Suprapubic skin (tissue), 4 donors: ENCODE results near the gene CBX2. TPM values are rescaled to one million over a fixed set of nuclear protein-coding genes. Genes with fewer than 3 reads are reported as not detected.

Experiments
- DNase-seq, 2 donors: peaks; one replicate each; pipeline ENCODE4 v3.0.0-alpha.2; 2019; ENCODE audit warnings: low spot score in 2 of 2
- H3K27ac ChIP-seq: fragments of 200-600 bp; sonication (generic); one replicate; pipeline ENCODE4 v1.5.1; 2019
- H3K27me3 ChIP-seq: fragments of 200-600 bp; sonication (generic); one replicate; pipeline ENCODE4 v1.5.1; 2019
- H3K36me3 ChIP-seq: fragments of 200-600 bp; sonication (generic); one replicate; pipeline ENCODE4 v1.5.1; 2019
- H3K4me1 ChIP-seq: fragments of 200-600 bp; sonication (generic); one replicate; pipeline ENCODE4 v1.5.1; 2019
- H3K4me3 ChIP-seq: fragments of 200-600 bp; sonication (generic); one replicate; pipeline ENCODE4 v1.5.1; 2019; ENCODE audit warnings: mild to moderate bottlenecking
- H3K9me3 ChIP-seq: fragments of 200-600 bp; sonication (generic); one replicate; pipeline ENCODE4 v1.5.1; 2019
- EP300 ChIP-seq: sonication (generic); formaldehyde crosslinking; IDR thresholded peaks from one replicate; pipeline ENCODE4 v1.6.1; 2017; ENCODE audit warnings: antibody characterized with exemption
- POLR2A ChIP-seq, 2 donors: fragments of 450-650 bp; IDR thresholded peaks; one replicate each; pipeline ENCODE4 v1.6.1; 2017; ENCODE audit warnings: antibody characterized with exemption in 2 of 2, mild to moderate bottlenecking in 2 of 2, moderate library complexity in 2 of 2
- POLR2AphosphoS5 ChIP-seq, 3 donors: sonication (generic); formaldehyde crosslinking; IDR thresholded peaks; one replicate each; pipeline ENCODE4 v1.6.1; 2017; ENCODE audit warnings: antibody characterized with exemption in 3 of 3
- WGBS: methylation state at CpG from one replicate; pipeline ENCODE4 v1.1.5; 2018; 5-methylcytosine and 5-hydroxymethylcytosine counted together
- total RNA-seq, 4 donors: library from RNA; depleted of rRNA; stranded (reverse); fragments of >200 nt; gene quantifications; one replicate each; pipeline ENCODE4 v1.1.0, GENCODE V29; 2016
- TF ChIP-seq, protein P1 (sequence below), 2 donors: fragments of 200-600 bp in 1 of 2; fragments of 450-650 bp in 1 of 2; sonication (generic) in 1 of 2; IDR thresholded peaks; one replicate each; pipeline ENCODE4 v1.5.1; 2016 to 2019; ENCODE audit warnings: antibody characterized with exemption in 2 of 2, mild to moderate bottlenecking in 1 of 2, moderate library complexity in 1 of 2

Gene CBX2
- total RNA-seq, 4 donors from 2014 or later: 2.2 to 7.0 (median 5.2) TPM

DNA sequence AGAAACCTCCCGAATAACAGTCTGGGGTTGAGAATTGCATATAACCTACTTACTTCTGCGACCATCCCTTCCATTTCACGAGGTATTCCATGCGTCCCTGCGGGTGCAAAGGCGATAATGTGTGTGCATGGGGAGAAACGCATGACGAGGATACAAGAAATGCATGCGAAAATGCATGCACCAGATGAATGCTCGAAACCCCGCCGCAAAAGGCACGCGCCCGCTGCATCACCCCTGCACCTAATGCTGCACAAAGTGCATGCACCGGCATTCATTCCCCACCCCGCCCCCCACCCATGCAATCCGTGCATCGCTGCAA lies 18.5 kb downstream of the CBX2 start:
- WGBS: 2% methylated on average over 10 of the region's 19 CpGs
- H3K4me1 ChIP-seq: peaks cover 71% of the 10 kb centered on the region

DNA sequence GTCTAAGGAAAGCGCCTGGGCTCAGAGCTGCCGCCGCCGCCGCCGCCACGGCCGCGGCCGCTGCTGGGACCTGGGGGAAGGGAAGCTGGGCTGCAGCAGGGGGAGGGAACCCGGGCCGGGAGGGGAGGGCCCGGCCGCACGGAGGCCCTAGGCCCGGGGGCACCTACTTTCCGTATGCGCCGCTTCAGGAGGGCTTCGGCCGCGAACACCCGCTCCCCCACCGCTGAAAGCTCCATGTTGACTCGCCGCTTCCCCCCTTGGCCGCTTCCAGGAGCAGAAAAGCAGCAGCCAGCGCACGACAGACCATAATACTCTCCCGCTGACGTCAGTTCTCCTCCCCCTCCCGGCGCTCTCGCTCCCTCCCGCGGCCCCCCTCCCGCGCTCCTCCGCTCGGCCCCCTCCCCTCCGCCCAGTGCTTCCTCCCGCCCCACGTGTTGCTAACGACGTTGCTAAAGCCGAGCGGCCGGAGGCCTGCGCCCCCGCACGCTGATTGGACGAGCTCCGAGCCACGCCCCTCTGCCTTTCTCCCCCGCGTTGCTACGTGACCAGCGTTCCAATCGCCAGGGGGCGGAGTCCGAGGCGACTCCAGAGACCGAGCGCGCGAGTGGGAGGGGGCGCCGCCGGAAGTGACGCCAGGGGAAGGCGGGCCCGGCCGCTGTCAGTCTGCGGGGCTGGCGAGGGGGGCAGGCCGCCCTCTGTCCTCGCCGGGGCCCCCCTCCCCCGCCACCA lies 19.0 kb downstream of the CBX2 start, which contains the start of gene CBX8:
Gene CBX8, minus strand, starts transcription at position 315 of the 729 bp plus-strand sequence. Its CDS starts 79 bp downstream, at position 236.
- Histone ChIP-seq H3K4me1 (peaks cover 69% of the 10 kb centered on the region), H3K4me3 (peak within 1 kb of the TSS; percentile 78), H3K36me3 (peaks cover 6% of the 10 kb centered on the region), H3K27ac (peak within 1 kb of the TSS; percentile 76), H3K27me3 (peaks cover 60% of the 10 kb centered on the region), H3K9me3 (no peaks in the 10 kb centered on the region)
- WGBS: no CpG with 5 or more reads among the region's 79 CpGs
- TF ChIP-seq POLR2AphosphoS5 (IDR thresholded peaks at IDR 0.05): peak in 2 of 3 donors; percentile 36 to 63
- TF ChIP-seq, protein P1, sequence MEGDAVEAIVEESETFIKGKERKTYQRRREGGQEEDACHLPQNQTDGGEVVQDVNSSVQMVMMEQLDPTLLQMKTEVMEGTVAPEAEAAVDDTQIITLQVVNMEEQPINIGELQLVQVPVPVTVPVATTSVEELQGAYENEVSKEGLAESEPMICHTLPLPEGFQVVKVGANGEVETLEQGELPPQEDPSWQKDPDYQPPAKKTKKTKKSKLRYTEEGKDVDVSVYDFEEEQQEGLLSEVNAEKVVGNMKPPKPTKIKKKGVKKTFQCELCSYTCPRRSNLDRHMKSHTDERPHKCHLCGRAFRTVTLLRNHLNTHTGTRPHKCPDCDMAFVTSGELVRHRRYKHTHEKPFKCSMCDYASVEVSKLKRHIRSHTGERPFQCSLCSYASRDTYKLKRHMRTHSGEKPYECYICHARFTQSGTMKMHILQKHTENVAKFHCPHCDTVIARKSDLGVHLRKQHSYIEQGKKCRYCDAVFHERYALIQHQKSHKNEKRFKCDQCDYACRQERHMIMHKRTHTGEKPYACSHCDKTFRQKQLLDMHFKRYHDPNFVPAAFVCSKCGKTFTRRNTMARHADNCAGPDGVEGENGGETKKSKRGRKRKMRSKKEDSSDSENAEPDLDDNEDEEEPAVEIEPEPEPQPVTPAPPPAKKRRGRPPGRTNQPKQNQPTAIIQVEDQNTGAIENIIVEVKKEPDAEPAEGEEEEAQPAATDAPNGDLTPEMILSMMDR (IDR thresholded peaks at IDR 0.05): peak in 1 of 2 donors; percentile 19
- no peak for TF ChIP-seq POLR2A (IDR thresholded peaks at IDR 0.05)
- no peak for TF ChIP-seq EP300
- peak; percentile 100 for DNase-seq

More for the DNA sequence above, 18.5 kb downstream of the CBX2 start:
- Histone ChIP-seq H3K4me3 (peak overlapping the region; percentile 78), H3K27me3 (peaks cover 60% of the 10 kb centered on the region), H3K27ac (no peak overlapping the region), H3K36me3 (peaks cover 6% of the 10 kb centered on the region), H3K9me3 (no peaks in the 10 kb centered on the region)
- TF ChIP-seq POLR2A (IDR thresholded peaks at IDR 0.05) (no peak), POLR2AphosphoS5 (IDR thresholded peaks at IDR 0.05) (no peak), EP300 (no peak)
- TF ChIP-seq, protein P1 (IDR thresholded peaks at IDR 0.05): no peak
- DNase-seq: no peak

DNA sequence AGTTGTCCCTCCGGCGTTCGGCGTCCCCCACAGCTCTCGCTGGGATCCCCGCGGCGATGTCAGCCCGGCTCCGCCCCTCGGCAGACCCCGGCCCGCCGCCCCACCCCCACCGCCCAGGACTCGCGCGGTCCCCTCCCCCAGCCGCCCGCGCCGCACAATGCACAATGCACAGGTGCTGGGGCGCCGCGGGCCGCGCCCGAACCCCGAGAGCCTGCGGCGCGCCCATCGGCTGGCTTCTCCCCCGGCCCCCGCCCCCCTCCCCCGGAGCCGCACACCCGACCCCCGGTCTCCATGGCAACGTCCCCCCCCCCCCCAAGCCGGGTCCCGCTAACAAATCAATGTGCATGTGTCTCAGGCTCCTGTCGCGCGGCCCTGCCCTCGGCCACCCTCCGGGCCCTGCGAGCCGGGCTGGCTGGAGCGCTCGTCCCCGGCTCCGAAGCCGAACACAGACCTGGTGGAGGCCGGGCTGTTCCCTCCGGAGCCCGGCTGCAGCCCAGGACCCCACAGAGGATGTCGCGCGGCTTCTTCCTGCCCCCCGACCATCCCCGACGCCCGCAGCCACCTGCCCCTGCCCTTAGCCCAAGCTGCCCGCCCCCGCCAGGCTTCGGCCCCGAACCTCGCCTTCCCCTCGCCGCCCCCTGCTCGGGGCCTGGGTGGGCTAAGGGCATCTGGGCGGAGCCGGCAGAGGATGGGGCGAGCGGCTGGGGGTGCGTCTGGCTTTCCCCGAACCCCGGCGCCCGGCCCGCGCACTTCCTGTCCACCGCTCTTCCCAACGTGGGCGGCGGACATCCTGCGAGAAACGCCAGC lies 19.7 kb downstream of the CBX2 start:
- Histone ChIP-seq H3K4me3 (peak overlapping the region; percentile 78), H3K9me3 (no peaks in the 10 kb centered on the region), H3K4me1 (peaks cover 66% of the 10 kb centered on the region), H3K27ac (peak overlapping the region; percentile 76), H3K36me3 (peaks cover 6% of the 10 kb centered on the region), H3K27me3 (peaks cover 60% of the 10 kb centered on the region)
- no peak for DNase-seq
- TF ChIP-seq POLR2A (IDR thresholded peaks at IDR 0.05) (no peak), EP300 (no peak), POLR2AphosphoS5 (IDR thresholded peaks at IDR 0.05) (no peak)
- TF ChIP-seq, protein P1 (IDR thresholded peaks at IDR 0.05): no peak
- 0% methylated on average over 8 of the region's 89 CpGs for WGBS

DNA sequence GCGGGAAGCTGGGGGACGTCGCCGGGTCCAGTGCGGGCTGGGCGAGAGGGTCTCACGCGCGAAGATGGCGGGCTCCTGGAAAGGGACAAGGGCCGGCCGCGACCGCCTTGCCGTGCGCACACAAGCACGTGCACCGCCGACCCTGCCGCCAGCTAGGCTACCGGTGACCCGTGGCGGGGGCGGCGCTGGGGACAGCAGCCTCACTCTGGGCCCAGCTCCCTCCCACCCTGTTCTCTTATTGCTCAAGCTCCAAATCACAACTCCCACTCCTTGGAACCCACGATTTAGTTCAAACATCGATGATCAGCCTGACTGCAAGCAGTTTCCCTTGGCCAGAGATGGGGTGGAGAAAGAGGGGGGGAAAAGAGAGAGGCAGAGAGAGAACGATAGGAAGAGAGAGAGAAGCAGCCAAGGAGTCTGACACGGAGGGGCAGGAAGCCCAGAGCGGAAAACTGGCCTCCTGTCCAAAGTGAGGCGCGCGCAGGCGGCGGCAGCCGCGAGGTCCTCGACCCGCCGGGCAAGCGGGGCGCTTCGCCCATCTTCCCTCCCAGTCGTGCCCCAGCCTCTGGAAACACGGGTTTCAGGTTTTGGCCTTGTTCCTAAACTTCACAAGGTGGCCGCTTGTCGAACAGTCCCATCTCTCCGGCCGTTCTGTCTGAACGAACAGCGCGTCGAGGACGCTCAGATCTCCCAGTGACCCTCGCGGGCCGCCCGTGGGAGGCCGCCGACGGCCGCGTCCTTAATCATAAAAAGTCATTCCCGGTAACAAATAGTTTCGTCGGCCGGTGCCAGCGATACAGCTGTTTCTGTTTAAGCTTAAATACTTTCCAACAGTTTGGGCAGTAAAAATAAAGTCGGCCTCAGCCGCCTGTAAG lies 20.6 kb downstream of the CBX2 start:
- Histone ChIP-seq H3K36me3 (peaks cover 6% of the 10 kb centered on the region), H3K27me3 (peaks cover 61% of the 10 kb centered on the region), H3K9me3 (no peaks in the 10 kb centered on the region), H3K27ac (no peak overlapping the region), H3K4me3 (peak overlapping the region; percentile 78), H3K4me1 (peaks cover 67% of the 10 kb centered on the region)
- 2% methylated on average over 56 of the region's 70 CpGs for WGBS
- TF ChIP-seq EP300 (no peak), POLR2AphosphoS5 (IDR thresholded peaks at IDR 0.05) (no peak), POLR2A (IDR thresholded peaks at IDR 0.05) (no peak)
- TF ChIP-seq, protein P1 (IDR thresholded peaks at IDR 0.05): no peak
- no peak for DNase-seq
